ENCODE results near the gene KNG1.

KNG1 gene

DNA sequence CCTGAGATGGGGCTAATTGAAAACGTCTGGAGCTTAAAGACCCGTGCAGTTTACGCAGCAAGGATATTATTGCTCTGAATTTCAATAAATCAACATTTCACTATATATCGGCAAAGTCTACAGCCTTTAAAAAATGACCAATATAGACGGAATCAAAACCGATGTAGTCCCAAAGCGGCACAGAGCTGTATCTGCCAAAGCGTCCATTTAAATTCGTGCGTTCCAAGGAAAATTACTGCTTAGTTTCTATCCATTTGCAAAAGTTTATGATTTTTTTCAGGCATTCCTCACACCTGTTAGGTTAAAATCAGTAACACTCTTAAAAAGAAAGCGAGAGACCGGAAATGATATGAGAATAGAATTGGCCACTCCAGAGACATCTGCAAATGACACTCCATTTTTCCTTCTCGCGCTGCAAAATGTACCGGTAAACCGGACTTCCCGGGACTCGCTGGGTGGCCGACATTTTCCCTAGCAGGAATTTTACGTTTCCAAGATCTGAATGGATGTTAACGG, 65.4 kb downstream of the KNG1 start:
- DNase-seq, result no peak

DNA sequence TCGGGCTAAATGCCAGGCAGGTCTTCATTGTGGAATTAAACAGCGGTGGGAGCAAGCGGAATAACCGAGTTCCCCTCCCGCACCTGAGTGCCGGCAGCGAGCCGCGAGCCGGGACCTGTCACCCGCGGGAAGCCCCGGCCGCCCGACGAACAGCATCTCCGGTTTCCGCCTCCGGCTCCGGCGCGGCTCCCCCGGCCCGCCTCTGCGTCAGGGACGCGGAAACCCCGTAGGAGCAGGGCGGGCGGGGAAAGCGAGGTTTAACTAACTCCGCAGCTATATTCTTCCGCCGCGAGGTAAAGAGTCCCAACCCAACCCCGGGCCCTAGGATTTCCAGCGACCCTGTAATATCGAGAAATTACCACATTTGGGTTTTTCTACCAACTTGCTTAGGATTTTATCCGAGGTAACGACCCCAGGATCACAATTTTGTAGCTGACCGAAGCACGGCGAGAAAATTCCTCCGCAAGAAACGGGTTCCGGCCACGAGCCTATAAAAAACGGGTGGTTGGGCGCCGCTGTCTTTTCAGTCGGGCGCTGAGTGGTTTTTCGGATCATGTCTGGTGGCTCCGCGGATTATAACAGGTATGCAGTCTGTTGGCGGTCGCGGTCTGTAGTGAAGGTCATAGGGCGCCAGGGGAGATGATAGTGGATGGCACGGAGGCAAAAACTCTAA, 66.0 kb downstream of the KNG1 start, which contains the start of gene EIF4A2:
TSS of gene EIF4A2 (plus strand) at position 520 of the 673 bp plus-strand sequence. CDS start at position 554, 34 bp downstream.
- DNase-seq, result peak; percentile 91

DNA sequence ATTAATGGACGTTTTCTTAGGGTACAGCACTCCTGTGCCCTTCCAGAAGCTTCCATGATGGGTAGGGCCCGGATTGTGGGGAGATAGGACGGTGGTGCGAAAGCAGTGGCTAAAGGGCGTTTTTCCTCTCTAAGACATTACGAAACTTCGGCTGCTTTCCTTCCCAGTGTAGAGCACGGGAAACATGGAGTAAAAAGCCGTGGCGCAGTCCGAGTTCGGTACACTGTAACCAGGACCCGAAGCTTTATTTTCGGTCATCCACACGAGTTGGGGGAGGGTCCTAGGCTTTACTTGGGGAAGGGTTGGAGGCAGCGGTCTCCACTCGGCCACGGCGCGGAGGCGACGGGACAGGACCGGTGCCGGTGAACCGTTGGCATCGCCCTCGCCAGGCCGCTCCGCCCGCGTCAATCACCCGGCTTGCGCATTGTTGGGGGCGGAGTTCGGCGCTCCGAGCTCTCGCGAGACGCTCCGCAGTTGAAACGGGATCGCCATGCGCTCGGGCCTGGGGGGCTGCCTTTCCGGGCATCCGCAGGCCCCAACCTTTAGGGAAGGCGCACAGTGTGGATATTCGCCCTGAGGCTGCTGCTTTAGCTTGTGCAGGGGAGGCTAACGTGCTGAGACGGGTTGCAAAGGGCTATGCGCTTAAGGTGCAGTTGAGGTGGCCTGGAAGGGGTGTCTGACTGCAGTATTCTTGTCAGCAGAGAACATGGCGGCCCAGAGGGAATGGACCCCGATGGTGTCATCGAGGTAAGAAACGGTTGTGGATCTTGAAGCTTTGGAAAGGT, 66.8 kb downstream of the KNG1 start:
- peak; percentile 74 for DNase-seq

DNA sequence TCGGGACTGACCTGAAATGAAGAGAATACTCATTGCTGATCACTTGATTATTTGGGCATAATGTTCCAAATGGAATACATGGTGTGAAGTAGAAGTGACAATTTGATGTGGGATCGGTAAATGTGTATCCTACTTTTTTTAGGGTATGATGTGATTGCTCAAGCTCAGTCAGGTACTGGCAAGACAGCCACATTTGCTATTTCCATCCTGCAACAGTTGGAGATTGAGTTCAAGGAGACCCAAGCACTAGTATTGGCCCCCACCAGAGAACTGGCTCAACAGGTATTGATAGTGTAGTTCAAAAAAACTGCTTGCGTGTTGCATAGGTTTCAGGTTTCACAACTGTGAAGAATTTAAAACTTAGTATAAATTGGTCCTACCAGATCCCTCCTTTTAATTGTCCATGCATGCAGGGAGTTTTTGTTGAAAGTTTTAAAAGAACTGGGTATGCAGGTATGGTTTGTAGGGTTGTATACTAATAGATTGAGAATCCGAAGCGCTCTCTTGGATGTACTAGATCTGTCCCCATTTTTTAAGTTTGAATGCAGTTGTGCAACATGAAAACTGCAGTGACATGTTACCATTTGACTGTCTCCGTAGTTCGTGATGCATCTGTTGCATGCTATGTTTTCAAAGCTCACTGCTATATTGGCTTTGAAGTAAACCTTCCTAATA, 67.8 kb downstream of the KNG1 start:
- DNase-seq, result no peak

DNA sequence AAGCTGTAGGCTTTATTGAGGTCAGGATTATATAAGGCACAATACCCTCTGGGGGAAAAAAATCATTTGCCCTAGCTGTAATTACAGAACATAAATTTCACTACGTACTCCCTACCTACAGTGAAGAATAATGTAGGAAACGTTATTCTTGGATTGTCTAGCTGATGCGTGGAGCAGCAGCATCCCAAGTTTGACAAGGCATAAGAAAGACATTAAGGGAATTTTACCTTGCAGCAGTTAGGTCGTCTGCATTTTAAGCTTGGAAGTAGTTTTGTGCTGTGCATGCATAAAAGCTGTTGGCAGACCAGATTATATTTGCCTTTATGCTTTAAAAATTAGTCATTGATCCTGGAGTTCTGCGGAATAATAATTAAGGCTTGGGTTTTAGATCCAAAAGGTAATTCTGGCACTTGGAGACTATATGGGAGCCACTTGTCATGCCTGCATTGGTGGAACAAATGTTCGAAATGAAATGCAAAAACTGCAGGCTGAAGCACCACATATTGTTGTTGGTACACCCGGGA, 68.4 kb downstream of the KNG1 start:
- no peak for DNase-seq

DNA sequence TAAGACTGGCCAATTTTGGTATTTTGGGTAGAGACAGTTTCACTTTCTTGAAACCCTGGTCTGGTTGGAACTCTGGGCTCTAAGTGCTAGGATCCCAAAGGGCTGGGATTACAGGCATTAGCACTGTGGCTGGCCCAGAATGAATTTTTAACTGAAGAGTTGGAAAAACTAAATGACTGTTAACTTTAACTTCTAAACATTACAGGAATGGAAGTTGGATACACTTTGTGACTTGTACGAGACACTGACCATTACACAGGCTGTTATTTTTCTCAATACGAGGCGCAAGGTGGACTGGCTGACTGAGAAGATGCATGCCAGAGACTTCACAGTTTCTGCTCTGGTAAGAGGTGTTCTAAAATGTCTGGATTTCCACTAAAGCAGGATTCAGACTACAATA, 69.8 kb downstream of the KNG1 start:
- DNase-seq, result no peak

DNA sequence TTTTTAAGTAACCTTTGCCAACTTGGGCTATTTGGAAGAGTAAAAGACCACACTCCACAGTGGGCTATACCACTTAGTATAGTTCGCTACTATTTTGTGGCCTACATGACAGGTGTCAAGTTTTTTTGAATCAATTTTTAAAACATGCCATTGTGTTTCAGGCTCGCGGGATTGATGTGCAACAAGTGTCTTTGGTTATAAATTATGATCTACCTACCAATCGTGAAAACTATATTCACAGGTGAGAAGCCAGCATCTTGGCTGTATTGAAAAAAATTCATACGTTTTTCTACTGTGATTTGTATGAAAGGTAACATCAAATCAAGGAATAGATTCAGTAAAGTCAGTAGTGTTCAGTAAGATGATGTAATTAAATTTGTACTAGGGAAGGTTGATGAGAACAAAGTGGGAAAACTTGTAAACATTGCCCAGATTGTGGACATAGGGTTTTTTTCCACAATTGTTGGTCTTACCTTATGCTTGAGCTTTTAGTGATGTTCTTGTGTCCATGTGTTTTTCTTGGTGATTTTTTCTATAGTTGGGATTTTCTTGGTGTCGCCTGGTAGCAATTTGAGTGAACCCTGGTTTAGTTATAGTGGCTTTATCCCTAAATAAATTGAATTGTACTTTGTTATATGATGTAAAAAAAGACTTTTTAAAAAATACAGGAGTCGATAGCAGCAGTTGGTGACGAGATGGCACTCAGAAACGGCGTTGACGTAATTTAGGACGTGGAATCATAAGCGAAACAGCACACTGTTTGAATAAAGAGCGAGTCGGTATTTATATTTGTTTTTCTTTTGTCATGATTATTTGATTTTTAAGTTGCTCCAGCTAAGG, 70.7 kb downstream of the KNG1 start:
- DNase-seq, result no peak

DNA sequence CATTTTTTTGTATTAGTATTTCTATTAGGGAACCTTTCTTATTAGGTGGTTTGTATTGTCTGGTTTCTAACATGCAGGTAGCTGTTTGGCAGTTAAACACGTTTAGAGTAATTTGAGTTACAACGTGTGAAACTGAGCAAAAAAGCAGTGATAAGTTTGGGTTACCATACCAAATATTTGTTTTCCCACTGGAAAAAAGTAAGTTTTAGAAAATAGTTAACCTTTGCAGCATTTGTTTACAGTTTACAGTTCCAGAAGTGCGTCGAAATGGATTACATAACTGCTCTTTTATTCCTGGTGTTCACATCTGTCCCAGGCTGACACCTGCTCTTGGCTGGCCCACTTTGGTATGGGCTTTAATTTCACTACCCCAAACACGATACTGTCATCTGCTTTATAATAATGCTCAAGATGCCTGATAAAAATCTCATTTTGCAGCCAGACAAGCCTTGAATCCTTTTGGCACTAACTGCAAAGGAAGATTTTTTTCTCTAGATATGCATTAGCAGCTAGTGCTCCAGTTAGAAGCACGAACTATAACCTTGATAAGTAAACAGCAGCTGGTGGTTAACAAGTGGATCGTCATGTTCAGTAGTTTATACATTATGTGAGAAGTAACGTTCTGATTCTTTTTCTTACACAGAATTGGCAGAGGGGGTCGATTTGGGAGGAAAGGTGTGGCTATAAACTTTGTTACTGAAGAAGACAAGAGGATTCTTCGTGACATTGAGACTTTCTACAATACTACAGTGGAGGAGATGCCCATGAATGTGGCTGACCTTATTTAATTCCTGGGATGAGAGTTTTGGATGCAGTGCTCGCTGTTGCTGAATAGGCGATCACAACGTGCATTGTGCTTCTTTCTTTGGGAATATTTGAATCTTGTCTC, 71.6 kb downstream of the KNG1 start:
- no peak for DNase-seq

DNA sequence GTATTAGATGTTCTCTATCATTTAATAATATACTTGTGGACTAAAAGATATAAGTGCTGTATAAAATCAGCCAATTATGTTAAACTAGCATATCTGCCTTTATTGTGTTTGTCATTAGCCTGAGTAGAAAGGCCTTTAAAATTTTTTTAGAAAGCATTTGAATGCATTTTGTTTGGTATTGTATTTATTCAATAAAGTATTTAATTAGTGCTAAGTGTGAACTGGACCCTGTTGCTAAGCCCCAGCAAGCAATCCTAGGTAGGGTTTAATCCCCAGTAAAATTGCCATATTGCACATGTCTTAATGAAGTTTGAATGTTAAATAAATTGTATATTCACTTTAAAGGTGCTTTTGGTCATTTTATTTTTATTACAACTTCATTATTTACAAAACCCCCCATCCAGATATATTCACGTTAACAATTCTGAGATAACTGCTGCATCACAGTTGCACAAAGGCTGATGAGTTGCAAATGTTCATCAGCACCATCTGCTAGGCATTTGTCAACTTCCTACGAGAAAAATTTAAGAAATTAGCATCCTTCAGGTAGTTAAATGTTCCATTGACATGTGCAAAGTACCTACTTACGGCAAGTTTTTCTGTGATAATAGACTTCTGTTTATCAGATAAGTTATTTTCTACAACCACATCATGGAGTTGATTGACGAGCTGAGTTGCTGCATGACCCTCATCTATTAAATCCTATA, 72.5 kb downstream of the KNG1 start:
- DNase-seq, result no peak

DNA sequence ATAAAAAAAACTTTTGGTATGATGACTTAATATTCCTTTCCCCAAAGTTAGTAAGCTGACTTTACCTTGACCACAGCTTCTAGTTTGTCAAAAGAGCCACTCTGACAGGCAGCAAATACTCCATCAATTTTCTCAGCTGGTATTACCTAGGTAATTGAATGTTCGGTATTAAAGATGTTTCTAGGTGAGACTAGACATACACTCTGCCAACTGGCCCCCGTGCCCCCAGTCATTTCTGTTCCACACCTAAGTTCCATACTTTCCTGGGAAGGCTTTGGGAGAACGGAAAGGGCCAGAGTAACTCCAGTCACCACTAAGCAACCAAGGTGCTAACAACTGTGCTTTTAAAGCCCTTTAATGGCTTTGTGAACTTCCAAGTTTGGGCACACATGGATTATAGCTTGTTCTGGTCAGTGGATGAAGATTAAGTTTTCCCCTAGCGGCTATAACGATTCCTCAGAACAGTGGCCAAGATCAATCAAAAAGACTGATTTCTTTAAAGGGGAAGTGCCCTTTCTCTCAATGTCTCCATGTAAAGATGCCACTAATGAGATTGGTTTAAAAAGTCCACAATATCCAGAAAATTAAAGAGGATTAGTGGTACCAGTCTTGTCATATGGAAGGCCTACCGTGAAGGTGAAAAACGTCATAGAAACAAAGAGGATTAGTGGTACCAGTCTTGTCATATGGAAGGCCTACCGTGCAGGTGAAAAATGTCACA, 73.3 kb downstream of the KNG1 start:
- no peak for DNase-seq

Data from T-helper 9 cell (primary cell).